PFSK-1 (cell line): ENCODE results near the gene DNAH10.

Experiments
- FOXP2 ChIP-seq: optimal IDR thresholded peaks from 2 replicates; pipeline ENCODE3; 2011; ENCODE audit warnings: borderline replicate concordance, control low read depth, inconsistent platforms; ENCODE audit not compliant: insufficient read depth; ENCODE audit errors: extremely low read length, extremely low read depth
- POLR2AphosphoS5 ChIP-seq: IDR thresholded peaks from 2 replicates; pipeline ENCODE4 v1.6.1; 2012; ENCODE audit warnings: low read depth, mild to moderate bottlenecking, control low read depth, low read length, moderate library complexity
- SIN3A ChIP-seq: IDR thresholded peaks from 2 replicates; pipeline ENCODE4 v1.6.1; 2012; ENCODE audit warnings: mild to moderate bottlenecking, low read length, moderate library complexity, borderline replicate concordance; ENCODE audit not compliant: insufficient read depth
- TAF1 ChIP-seq: IDR thresholded peaks from 2 replicates; pipeline ENCODE4 v1.6.1; 2012; ENCODE audit warnings: low read length, control low read depth, borderline replicate concordance; ENCODE audit not compliant: insufficient read depth
- TF ChIP-seq, protein P1 (sequence below), 2 experiments: IDR thresholded peaks; 2 replicates each; pipeline versions ENCODE4 v1.6.1 to v1.8.0; 2011 to 2012; ENCODE audit warnings: low read depth in 2 of 2, low read length in 2 of 2, control low read depth in 1 of 2, inconsistent platforms in 1 of 2, mild to moderate bottlenecking in 1 of 2, moderate library complexity in 1 of 2; ENCODE audit not compliant: insufficient read depth in 1 of 2

DNAH10 gene

DNA sequence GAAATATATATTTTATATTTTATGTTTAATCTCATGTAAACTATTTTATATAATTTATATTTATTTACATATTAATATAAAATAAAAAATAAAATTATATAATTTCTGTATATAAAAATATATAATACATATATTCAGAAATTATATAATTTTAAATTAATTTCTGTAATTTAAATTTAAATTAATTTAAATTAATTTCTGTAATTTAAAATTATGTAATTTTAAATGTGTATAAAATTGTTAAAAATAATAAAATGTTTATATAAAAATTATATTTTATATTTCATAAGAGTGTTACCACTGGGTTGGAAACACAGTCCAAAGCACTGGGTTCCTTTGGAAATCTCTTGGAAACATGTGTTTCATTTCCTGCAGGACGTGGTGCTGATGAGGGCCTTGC lies 94.6 kb downstream of the DNAH10 start:
- TF ChIP-seq TAF1 (no peak), SIN3A (no peak), POLR2AphosphoS5 (no peak), FOXP2 (no peak)
- TF ChIP-seq, protein P1, sequence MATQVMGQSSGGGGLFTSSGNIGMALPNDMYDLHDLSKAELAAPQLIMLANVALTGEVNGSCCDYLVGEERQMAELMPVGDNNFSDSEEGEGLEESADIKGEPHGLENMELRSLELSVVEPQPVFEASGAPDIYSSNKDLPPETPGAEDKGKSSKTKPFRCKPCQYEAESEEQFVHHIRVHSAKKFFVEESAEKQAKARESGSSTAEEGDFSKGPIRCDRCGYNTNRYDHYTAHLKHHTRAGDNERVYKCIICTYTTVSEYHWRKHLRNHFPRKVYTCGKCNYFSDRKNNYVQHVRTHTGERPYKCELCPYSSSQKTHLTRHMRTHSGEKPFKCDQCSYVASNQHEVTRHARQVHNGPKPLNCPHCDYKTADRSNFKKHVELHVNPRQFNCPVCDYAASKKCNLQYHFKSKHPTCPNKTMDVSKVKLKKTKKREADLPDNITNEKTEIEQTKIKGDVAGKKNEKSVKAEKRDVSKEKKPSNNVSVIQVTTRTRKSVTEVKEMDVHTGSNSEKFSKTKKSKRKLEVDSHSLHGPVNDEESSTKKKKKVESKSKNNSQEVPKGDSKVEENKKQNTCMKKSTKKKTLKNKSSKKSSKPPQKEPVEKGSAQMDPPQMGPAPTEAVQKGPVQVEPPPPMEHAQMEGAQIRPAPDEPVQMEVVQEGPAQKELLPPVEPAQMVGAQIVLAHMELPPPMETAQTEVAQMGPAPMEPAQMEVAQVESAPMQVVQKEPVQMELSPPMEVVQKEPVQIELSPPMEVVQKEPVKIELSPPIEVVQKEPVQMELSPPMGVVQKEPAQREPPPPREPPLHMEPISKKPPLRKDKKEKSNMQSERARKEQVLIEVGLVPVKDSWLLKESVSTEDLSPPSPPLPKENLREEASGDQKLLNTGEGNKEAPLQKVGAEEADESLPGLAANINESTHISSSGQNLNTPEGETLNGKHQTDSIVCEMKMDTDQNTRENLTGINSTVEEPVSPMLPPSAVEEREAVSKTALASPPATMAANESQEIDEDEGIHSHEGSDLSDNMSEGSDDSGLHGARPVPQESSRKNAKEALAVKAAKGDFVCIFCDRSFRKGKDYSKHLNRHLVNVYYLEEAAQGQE (IDR thresholded peaks at IDR 0.05; ENCODE audit: insufficient read depth in 1 of 2, low read depth in 2 of 2, low read length in 2 of 2) = no peak

DNA sequence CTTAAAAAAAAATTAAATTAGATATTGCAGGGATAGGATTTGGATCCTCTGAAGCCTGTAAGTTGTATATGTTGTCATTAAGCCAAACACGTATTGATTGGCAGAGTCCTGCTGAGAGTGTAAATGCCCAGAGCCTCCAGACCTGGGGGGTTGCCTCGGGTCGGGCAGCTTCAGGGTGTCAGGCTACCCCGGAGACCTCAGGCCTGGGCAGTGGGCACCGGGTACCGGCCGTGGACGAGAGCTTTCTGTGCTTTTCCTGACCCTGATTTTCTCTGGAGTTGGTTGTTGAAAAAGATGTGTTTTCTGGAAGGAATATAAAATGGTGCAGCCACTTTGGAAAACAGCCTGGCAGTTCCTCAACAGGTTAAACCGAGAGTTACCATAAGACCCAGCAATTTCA lies 96.1 kb downstream of the DNAH10 start:
- TF ChIP-seq TAF1 = no peak
- TF ChIP-seq, protein P1 (IDR thresholded peaks at IDR 0.05; ENCODE audit: insufficient read depth in 1 of 2, low read depth in 2 of 2, low read length in 2 of 2) = no peak
- TF ChIP-seq FOXP2 = no peak
- TF ChIP-seq SIN3A = no peak
- no peak for TF ChIP-seq POLR2AphosphoS5

DNA sequence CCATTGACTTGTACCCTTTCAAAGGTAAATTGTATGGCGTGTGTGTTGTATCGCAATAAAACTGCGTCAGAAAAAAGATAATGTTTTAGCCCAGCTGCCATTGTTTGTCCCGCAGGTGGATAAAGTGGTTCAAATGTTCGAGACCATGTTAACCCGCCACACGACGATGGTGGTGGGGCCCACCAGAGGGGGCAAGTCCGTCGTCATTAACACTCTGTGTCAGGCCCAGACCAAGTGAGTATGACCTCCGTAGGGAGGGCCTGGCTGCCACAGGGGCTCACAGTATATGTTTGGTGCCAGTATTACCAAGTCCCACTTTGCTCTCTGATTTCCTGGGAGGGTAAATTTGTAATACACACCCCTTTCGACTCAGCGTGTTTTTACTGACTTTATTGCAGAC lies 96.9 kb downstream of the DNAH10 start:
- no peak for TF ChIP-seq FOXP2
- TF ChIP-seq, protein P1 (IDR thresholded peaks at IDR 0.05; ENCODE audit: insufficient read depth in 1 of 2, low read depth in 2 of 2, low read length in 2 of 2) = no peak
- no peak for TF ChIP-seq SIN3A

DNA sequence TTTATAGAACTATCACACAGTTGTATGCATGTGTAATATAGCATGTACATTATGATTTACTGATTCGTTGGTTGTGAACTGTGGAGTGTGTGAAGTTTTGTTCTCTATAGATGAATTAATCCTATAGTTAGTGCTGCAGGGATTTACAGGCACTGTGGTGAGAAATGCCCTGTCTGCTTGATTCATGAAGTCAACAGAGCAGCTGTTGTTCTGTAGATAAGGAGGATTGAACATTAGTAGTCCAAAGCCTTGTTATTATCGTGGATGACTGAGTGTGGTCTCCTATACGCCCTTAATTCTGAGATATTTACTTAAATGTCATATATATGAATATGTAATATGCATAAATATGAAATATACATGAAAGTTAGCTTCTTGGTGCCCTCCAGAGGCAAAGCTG lies 98.3 kb downstream of the DNAH10 start:
- TF ChIP-seq SIN3A (no peak), TAF1 (no peak), FOXP2 (no peak), POLR2AphosphoS5 (no peak)
- TF ChIP-seq, protein P1 (IDR thresholded peaks at IDR 0.05; ENCODE audit: insufficient read depth in 1 of 2, low read depth in 2 of 2, low read length in 2 of 2) = no peak

DNA sequence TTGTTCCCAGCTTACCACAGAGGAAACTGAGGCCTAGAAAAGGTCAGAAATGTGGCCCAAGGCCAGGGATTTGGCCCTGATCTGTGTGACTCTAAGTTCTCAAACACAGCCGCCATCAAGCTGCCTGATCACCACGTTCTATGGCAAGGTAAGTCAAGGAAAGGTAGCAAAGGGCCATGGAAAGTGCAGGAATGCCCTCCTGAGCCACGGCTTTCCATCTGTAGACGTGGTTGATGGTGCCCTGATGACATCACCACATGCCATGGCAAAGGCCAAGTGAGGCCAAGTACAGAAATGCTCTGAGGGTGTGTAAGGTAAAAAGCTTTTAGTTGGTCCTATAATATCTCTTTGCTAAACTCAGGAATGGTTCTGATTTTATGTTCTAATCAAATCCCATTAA lies 99.3 kb downstream of the DNAH10 start:
- TF ChIP-seq TAF1 (no peak), SIN3A (no peak), FOXP2 (no peak)
- TF ChIP-seq, protein P1 (IDR thresholded peaks at IDR 0.05; ENCODE audit: insufficient read depth in 1 of 2, low read depth in 2 of 2, low read length in 2 of 2) = no peak
